Ishikawa (cell line): ENCODE results near the gene WDR1.

Experiments used
- CEBPB ChIP-seq: IDR thresholded peaks from 2 replicates; pipeline ENCODE4 v1.6.1; 2012
- CREB1 ChIP-seq: IDR thresholded peaks from 2 replicates; pipeline ENCODE4 v1.6.1; 2012; ENCODE audit warnings: low read depth
- EGR1 ChIP-seq: IDR thresholded peaks from 2 replicates; pipeline ENCODE4 v1.6.1; 2012
- EP300 ChIP-seq: IDR thresholded peaks from 2 replicates; pipeline ENCODE4 v1.6.1; 2012; ENCODE audit warnings: borderline replicate concordance
- FOXM1 ChIP-seq: IDR thresholded peaks from 2 replicates; pipeline ENCODE4 v1.6.1; 2012; ENCODE audit warnings: low read depth, borderline replicate concordance
- NFIC ChIP-seq: IDR thresholded peaks from 2 replicates; pipeline ENCODE4 v1.6.1; 2012
- RAD21 ChIP-seq: IDR thresholded peaks from 2 replicates; pipeline ENCODE4 v1.6.1; 2012; ENCODE audit warnings: low read depth
- REST ChIP-seq: IDR thresholded peaks from 2 replicates; pipeline ENCODE4 v1.6.1; 2012; ENCODE audit warnings: low read depth, mild to moderate bottlenecking
- TAF1 ChIP-seq: IDR thresholded peaks from 2 replicates; pipeline ENCODE4 v1.6.1; 2012; ENCODE audit warnings: low read depth, mild to moderate bottlenecking
- TCF12 ChIP-seq: IDR thresholded peaks from 2 replicates; pipeline ENCODE4 v1.6.1; 2012; ENCODE audit warnings: low read depth
- TEAD4 ChIP-seq: IDR thresholded peaks from 2 replicates; pipeline ENCODE4 v1.6.1; 2012
- USF1 ChIP-seq: IDR thresholded peaks from 2 replicates; pipeline ENCODE4 v1.6.1; 2012
- YY1 ChIP-seq: IDR thresholded peaks from 2 replicates; pipeline ENCODE4 v1.6.1; 2012; ENCODE audit warnings: low read depth
- ZBTB7A ChIP-seq: IDR thresholded peaks from 2 replicates; pipeline ENCODE4 v1.6.1; 2012; ENCODE audit warnings: low read depth
- TF ChIP-seq, protein P1 (sequence below): IDR thresholded peaks from 2 replicates; pipeline ENCODE4 v1.6.1; 2012

Gene WDR1

DNA sequence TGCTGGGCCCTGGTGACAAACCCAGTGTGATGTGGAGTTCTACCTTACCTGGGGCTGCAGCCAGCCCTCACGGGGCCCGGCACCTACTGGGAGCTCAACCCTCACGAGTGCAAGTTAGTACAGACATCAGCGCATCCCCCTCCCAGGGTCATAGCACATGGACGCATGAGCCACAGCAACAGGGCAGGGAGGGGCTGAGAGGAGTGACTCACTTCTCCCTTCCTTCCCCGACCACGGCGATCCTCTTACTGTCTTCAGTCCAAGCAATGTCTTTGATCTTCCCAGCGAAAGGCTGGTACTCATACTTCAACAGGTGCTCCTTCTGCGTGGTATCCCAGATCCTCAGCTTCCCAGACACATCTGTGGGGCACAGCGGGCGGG is 17.8 kb downstream of the WDR1 start:
- TF ChIP-seq TAF1, result no peak
- TF ChIP-seq EGR1, result no peak

DNA sequence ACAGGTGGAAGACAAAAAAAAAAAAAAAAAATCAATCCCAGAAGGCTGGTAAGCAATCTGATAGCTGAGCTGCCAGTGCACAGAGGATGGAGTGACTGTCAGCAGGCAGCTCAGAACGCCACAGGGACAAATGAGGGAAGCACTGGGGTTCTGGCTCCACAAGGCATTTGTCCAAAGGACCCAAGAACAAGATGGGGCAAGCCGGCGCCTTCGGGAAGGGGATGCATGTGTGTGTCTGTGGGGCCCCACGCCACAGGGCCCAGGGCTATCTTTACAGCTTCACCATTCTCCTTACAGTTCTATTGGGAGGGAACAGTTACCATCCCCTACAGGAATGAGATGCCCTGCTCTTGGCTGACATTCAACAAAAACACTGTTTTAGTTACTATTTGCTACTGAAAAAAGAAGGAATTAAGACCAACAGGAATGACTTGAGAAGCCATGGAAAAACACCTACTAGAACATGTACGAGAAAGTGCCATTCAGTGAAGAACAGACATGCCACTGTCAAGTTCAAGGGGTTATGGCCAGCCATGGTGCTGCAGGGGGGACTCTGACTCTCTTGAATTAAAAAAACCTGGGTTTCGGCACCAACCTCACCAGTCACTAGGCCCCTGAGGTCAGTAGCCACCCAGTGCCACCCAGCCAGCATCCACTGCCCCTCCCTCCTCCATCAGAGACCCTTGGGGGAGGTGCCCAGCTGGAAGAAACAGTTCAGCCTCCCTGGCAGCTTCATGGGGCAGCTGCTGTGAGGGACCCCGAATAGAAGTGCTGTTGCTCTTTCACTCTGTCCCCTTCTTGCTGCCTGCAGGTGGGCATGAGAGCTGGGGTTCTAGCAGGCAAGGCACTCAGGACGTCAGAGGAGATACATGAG is 18.5 kb downstream of the WDR1 start:
- no peak for TF ChIP-seq CREB1
- no peak for TF ChIP-seq ZBTB7A
- TF ChIP-seq FOXM1, result no peak
- no peak for TF ChIP-seq EP300
- TF ChIP-seq TCF12, result no peak
- TF ChIP-seq EGR1, result no peak
- TF ChIP-seq YY1, result no peak
- TF ChIP-seq RAD21, result no peak
- TF ChIP-seq USF1, result no peak
- no peak for TF ChIP-seq TEAD4
- no peak for TF ChIP-seq NFIC
- TF ChIP-seq CEBPB, result no peak
- TF ChIP-seq, protein P1, sequence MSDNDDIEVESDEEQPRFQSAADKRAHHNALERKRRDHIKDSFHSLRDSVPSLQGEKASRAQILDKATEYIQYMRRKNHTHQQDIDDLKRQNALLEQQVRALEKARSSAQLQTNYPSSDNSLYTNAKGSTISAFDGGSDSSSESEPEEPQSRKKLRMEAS, result no peak
- TF ChIP-seq TAF1, result no peak
- TF ChIP-seq REST, result no peak

DNA sequence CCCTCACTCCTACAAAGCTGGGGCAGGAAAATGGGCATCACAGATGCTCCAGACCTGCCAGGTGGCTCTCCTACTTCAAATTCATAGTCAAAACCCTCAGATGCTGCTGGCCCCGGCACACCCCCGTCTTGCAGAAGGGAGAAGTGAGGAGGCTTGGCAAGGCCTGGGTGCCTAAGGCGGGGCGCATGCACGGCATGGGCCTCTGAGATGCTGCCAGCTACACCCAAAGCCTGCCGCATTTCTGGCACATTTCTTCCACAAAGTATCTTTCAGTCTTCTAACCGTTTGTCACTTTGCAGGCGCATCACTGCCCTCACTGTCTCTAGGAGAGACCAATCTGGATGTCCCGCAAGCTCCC is 19.6 kb downstream of the WDR1 start:
- TF ChIP-seq TAF1, result no peak
- TF ChIP-seq RAD21, result no peak
- TF ChIP-seq NFIC, result no peak
- no peak for TF ChIP-seq EP300

GRCh38 chr4:10096201-10096977 is 20.2 kb downstream of the WDR1 start:
- TF ChIP-seq ZBTB7A (no peak), NFIC (no peak), EP300 (no peak), YY1 (no peak), TCF12 (no peak), REST (no peak)

DNA sequence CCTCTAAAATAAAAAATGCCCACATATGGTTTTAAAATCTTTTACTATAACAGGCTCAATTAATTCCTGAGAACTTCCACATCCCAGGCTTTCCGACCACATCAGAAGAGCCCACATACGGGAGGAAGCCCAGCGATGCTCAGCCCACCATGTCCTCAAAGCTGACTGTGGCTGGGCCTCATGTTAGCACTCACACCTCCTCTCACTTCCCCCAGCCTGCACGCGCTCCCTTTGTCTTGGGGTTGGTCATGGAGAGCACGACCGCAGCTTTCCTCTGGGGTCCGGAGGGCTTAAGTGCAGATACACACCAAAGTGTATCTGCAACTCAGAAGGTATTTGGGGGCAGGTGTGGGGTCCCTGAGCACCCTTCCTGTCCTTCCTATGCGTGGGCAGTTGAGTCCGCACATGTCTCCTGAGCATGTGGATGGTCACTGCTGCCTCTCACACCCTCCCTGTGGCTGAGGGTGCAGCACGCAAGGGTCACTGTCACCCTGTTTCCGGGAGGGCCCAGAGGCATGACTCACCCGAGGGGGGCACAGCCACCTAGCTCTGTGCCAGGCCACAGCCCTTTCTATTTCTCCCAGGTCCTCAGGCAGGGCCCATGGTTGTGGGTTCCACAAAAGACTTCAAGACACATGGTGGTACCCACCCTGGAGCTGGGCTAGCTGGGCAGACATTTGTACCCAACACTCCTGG is 21.2 kb downstream of the WDR1 start:
- TF ChIP-seq, protein P1, result no peak
- TF ChIP-seq CEBPB (no peak), YY1 (no peak), EGR1 (no peak), TAF1 (no peak), USF1 (no peak), REST (no peak), NFIC (no peak), RAD21 (no peak), TEAD4 (no peak), CREB1 (no peak), ZBTB7A (no peak), EP300 (no peak), TCF12 (no peak), FOXM1 (no peak)
